Middle frontal gyrus (tissue), 1 donor: ENCODE measurements around the gene HOXC11.

ENCODE experiments used
- DNase-seq: peaks from one replicate; pipeline ENCODE4 v3.0.0-alpha.2; 2015; ENCODE audit warnings: low spot score; ENCODE audit errors: extremely low spot score

The HOXC11 gene

GRCh38 chr12:53997204-53998109 lies 24.5 kb downstream of the HOXC11 start:
- no peak for DNase-seq

GRCh38 chr12:53998110-53998899 lies 25.4 kb downstream of the HOXC11 start:
- no peak for DNase-seq

- DNase-seq: no peak
Measured at GRCh38 chr12:53998900-53999236, 25.9 kb downstream of the HOXC11 start.

GRCh38 chr12:53999559-54000115 lies 26.7 kb downstream of the HOXC11 start:
- DNase-seq: no peak

- DNase-seq: no peak
Measured at GRCh38 chr12:54000116-54001114, 27.5 kb downstream of the HOXC11 start, which contains the start of gene HOXC9. Gene HOXC9 (plus strand): TSS chr12:54000161. CDS start chr12:54000189, 28 bp downstream.

- no peak for DNase-seq
Measured at GRCh38 chr12:54001283-54002187, 28.6 kb downstream of the HOXC11 start.

GRCh38 chr12:54002278-54002914 lies 29.5 kb downstream of the HOXC11 start:
- no peak for DNase-seq

GRCh38 chr12:54002915-54003389 lies 30.0 kb downstream of the HOXC11 start:
- DNase-seq: no peak

- DNase-seq: no peak
Measured at GRCh38 chr12:54003625-54004024, 30.7 kb downstream of the HOXC11 start.

GRCh38 chr12:54004063-54004840 lies 31.3 kb downstream of the HOXC11 start:
- DNase-seq: no peak

- DNase-seq: no peak
Measured at GRCh38 chr12:54004841-54005530, 32.1 kb downstream of the HOXC11 start.

- DNase-seq: no peak
Measured at GRCh38 chr12:54005531-54005852, 32.6 kb downstream of the HOXC11 start.

GRCh38 chr12:54005853-54006558 lies 33.1 kb downstream of the HOXC11 start:
- peak; percentile 55 for DNase-seq

GRCh38 chr12:54006559-54007220 lies 33.8 kb downstream of the HOXC11 start:
- no peak for DNase-seq

- no peak for DNase-seq
Measured at GRCh38 chr12:54007538-54008259, 34.8 kb downstream of the HOXC11 start.

- no peak for DNase-seq
Measured at GRCh38 chr12:54008260-54008552, 35.3 kb downstream of the HOXC11 start.
